ENCODE results near the gene CAPZB. TPM values are rescaled to one million over a fixed set of nuclear protein-coding genes. Genes with fewer than 3 reads are reported as not detected.

CAPZB gene
- total RNA-seq, 5 donors from 2014 or later (not counting 1 experiment from before 2014, with no cell fraction given) = 272 to 342 (median 320) TPM

DNA sequence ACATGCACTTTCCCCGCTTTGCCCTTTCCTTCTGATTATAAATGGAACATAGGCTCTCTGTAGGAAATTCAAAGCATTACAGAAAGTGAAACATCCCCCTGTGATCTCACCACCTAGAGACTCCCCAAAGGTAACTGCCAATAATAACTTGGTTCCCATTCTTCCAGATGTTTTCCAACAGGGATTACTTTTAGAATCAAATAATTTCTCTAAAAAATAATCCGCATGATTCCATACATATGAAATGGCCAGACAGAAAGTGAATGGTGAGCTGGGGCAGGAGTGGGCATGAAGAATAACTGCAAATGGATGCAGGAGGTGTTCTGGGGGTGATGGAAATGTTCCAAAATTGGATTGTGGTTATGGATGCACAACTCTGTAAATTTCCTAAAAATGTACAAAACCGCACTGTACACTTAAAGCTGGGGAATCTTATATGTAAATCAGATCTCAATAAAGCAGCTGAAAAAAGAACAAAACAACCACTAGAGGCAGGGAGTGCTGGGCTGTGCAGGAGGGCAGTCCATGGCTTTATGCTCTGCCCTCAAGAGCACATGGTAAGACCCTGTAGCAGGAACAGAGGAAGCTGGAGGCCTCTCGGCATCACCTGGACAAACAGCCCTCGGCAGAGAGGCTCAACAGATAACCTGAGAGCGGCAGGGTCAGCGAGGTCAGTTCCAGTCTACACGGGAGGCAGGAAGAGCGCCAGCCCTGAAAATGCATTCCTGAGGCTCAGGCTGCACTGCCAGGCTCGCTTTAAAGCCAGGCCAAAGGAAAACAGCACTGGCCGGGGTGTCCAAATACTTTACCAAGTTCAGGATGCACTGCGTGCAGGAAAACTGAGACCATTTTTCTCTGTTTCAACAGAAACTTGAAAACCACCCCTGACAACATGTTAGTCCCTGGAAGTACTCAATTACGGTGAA, 39.7 kb downstream of the CAPZB start:
- ChIA-PET POLR2A (interaction anchor here in 1 of 2 donors (0.6 kb wide), 1 partner anchor 36 kb away, joined by 3 read pairs; no protein-coding TSS in a partner anchor), CTCF (no interaction called here)
- H3K4me1 ChIP-seq (ENCODE audit: control insufficient read depth in 1 of 2, extremely low read depth in 1 of 2, insufficient read depth in 2 of 2, low read length in 2 of 2) = peaks cover 15 to 70% of the 10 kb centered on the region in 2 experiments
- H3K36me3 ChIP-seq (ENCODE audit: control insufficient read depth in 2 of 2, extremely low read depth in 1 of 2, insufficient read depth in 1 of 2, low read length in 1 of 2) = peaks cover 5 to 26% of the 10 kb centered on the region in 2 donors
- peak overlapping the region; percentile 1 to 60 (median 32) for H3K4me3 Mint-ChIP-seq
- no peak overlapping the region for H3K4me3 ChIP-seq (ENCODE audit: control insufficient read depth in 1 of 2, extremely low read depth in 1 of 2, low read length in 1 of 2)
- no peaks in the 10 kb centered on the region for H3K27me3 Mint-ChIP-seq
- H3K27me3 ChIP-seq (replicated peaks in 1 of 2; ENCODE audit: control insufficient read depth in 2 of 2, extremely low read depth in 1 of 2, insufficient read depth in 2 of 2, low read length in 1 of 2) = no peaks in the 10 kb centered on the region
- ATAC-seq (replicated peaks in 1 of 4) = peak; percentile 58 to 70 (median 67)
- H3K4me1 Mint-ChIP-seq = peaks cover 88 to 91% (median 91%) of the 10 kb centered on the region in 3 donors
- 84% methylated on average over 7 of the region's 13 CpGs for WGBS (ENCODE audit: insufficient coverage)
- peak overlapping the region; percentile 77 for H3K27ac Mint-ChIP-seq
- H3K9me3 Mint-ChIP-seq = no peaks in the 10 kb centered on the region
- peaks cover 21% of the 10 kb centered on the region for H3K36me3 Mint-ChIP-seq
- H3K27ac ChIP-seq (ENCODE audit: low read length) = no peak overlapping the region
- DNase-seq = no peak
- no peaks in the 10 kb centered on the region for H3K9me3 ChIP-seq

DNA sequence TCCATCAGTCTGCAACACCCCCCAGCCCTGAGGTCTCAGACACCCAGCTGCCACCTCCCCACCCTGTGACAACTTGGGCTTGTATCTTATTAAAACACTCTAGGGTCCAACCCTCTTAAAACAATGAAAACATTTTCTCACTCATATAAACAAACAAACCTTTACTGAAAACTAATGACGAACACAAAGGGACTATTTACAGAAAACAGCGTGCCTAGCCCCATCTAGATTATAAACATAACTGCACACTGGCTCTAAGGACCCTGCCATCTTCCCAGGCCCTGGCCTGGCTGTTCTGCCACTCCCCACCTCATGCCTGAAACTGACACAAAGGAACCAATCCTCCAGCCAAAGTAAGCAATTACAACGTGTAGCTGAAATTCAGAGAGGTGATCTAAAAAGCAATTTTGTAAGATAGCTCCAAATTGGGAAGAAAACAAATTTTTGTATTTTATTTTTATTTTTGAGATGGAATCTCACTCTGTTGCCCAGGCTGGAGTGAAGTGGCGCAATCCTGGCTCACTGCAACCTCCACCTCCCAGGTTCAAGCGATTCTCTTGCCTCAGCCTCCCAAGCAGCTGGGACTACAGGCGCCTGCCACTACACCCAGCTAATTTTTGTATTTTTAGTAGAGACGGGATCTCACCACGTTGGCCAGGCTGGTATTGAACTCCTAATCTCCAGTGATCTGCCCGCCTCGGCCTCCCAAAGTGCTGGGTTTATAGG, 40.9 kb downstream of the CAPZB start:
- H3K9me3 Mint-ChIP-seq = no peaks in the 10 kb centered on the region
- Histone ChIP-seq H3K36me3 (ENCODE audit: control insufficient read depth in 2 of 2, extremely low read depth in 1 of 2, insufficient read depth in 1 of 2, low read length in 1 of 2) (peaks cover 5 to 31% of the 10 kb centered on the region in 2 donors), H3K27me3 (replicated peaks in 1 of 2; ENCODE audit: control insufficient read depth in 2 of 2, extremely low read depth in 1 of 2, insufficient read depth in 2 of 2, low read length in 1 of 2) (no peaks in the 10 kb centered on the region), H3K4me1 (ENCODE audit: control insufficient read depth in 1 of 2, extremely low read depth in 1 of 2, insufficient read depth in 2 of 2, low read length in 2 of 2) (peaks cover 15 to 77% of the 10 kb centered on the region in 2 experiments), H3K4me3 (ENCODE audit: control insufficient read depth in 1 of 2, extremely low read depth in 1 of 2, low read length in 1 of 2) (no peak overlapping the region), H3K27ac (ENCODE audit: low read length) (no peak overlapping the region), H3K9me3 (no peaks in the 10 kb centered on the region)
- peak overlapping the region in 1 of 3 donors; percentile 5 for H3K4me3 Mint-ChIP-seq
- peaks cover 89 to 92% (median 90%) of the 10 kb centered on the region in 3 donors for H3K4me1 Mint-ChIP-seq
- H3K36me3 Mint-ChIP-seq = peaks cover 17% of the 10 kb centered on the region
- ATAC-seq (replicated peaks in 1 of 4) (no peak), DNase-seq (no peak)
- H3K27ac Mint-ChIP-seq = peak overlapping the region; percentile 74 to 77
- WGBS (ENCODE audit: insufficient coverage) = 50% methylated on average over 2 of the region's 10 CpGs
- ChIA-PET POLR2A (no interaction called here), CTCF (interaction anchor here in 1 of 2 donors (1.4 kb wide), 1 partner anchor 51 kb away, joined by 4 read pairs; no protein-coding TSS in a partner anchor)
- H3K27me3 Mint-ChIP-seq = no peaks in the 10 kb centered on the region

GRCh38 chr1:19443326-19443725, 42.0 kb downstream of the CAPZB start:
- H3K4me3 ChIP-seq (ENCODE audit: control insufficient read depth in 1 of 2, extremely low read depth in 1 of 2, low read length in 1 of 2) = no peak overlapping the region
- no peaks in the 10 kb centered on the region for H3K27me3 ChIP-seq (replicated peaks in 1 of 2; ENCODE audit: control insufficient read depth in 2 of 2, extremely low read depth in 1 of 2, insufficient read depth in 2 of 2, low read length in 1 of 2)
- ATAC-seq (replicated peaks in 1 of 4) (no peak), DNase-seq (no peak)
- 89% methylated on average over 1 of the region's 4 CpGs for WGBS (ENCODE audit: insufficient coverage)
- ChIA-PET POLR2A (no interaction called here), CTCF (interaction anchor here (0.6 to 1.4 kb wide), 3 partner anchors 21 to 197 kb away, joined by 3 to 4 read pairs (median 3); no protein-coding TSS in a partner anchor)
- H3K27ac ChIP-seq (ENCODE audit: low read length) = no peak overlapping the region
- H3K36me3 ChIP-seq (ENCODE audit: control insufficient read depth in 2 of 2, extremely low read depth in 1 of 2, insufficient read depth in 1 of 2, low read length in 1 of 2) = peaks cover 5 to 27% of the 10 kb centered on the region in 2 donors
- Mint-ChIP-seq H3K9me3 (no peaks in the 10 kb centered on the region), H3K4me3 (no peak overlapping the region), H3K27ac (peak overlapping the region in 1 of 2 donors; percentile 74), H3K36me3 (peaks cover 8% of the 10 kb centered on the region), H3K27me3 (no peaks in the 10 kb centered on the region), H3K4me1 (peaks cover 89 to 92% (median 90%) of the 10 kb centered on the region in 3 donors)
- peaks cover 11 to 76% of the 10 kb centered on the region in 2 experiments for H3K4me1 ChIP-seq (ENCODE audit: control insufficient read depth in 1 of 2, extremely low read depth in 1 of 2, insufficient read depth in 2 of 2, low read length in 2 of 2)
- H3K9me3 ChIP-seq = no peaks in the 10 kb centered on the region

- Histone ChIP-seq H3K36me3 (ENCODE audit: control insufficient read depth in 2 of 2, extremely low read depth in 1 of 2, insufficient read depth in 1 of 2, low read length in 1 of 2) (peaks cover 5 to 24% of the 10 kb centered on the region in 2 donors), H3K27ac (ENCODE audit: low read length) (no peak overlapping the region), H3K27me3 (replicated peaks in 1 of 2; ENCODE audit: control insufficient read depth in 2 of 2, extremely low read depth in 1 of 2, insufficient read depth in 2 of 2, low read length in 1 of 2) (no peaks in the 10 kb centered on the region), H3K9me3 (no peaks in the 10 kb centered on the region), H3K4me1 (ENCODE audit: control insufficient read depth in 1 of 2, extremely low read depth in 1 of 2, insufficient read depth in 2 of 2, low read length in 2 of 2) (peaks cover 9 to 76% of the 10 kb centered on the region in 2 experiments), H3K4me3 (ENCODE audit: control insufficient read depth in 1 of 2, extremely low read depth in 1 of 2, low read length in 1 of 2) (no peak overlapping the region)
- ATAC-seq (replicated peaks in 1 of 4) (no peak), DNase-seq (no peak)
- Mint-ChIP-seq H3K27me3 (no peaks in the 10 kb centered on the region), H3K4me1 (peaks cover 89 to 92% (median 90%) of the 10 kb centered on the region in 3 donors), H3K27ac (peak overlapping the region; percentile 75 to 80), H3K36me3 (peaks cover 8% of the 10 kb centered on the region), H3K9me3 (no peaks in the 10 kb centered on the region), H3K4me3 (no peak overlapping the region)
- WGBS (ENCODE audit: insufficient coverage) = 93% methylated on average over 16 of the region's 22 CpGs
- POLR2A ChIA-PET = interaction anchor here (0.6 kb wide), 2 partner anchors 23 to 162 kb away, joined by 3 to 5 read pairs; no protein-coding TSS in a partner anchor
- CTCF ChIA-PET = interaction anchor here in 1 of 2 donors (0.6 to 0.9 kb wide), 2 partner anchors 22 to 220 kb away, joined by 3 read pairs; no protein-coding TSS in a partner anchor
Observed at GRCh38 chr1:19442154-19443096, 42.9 kb downstream of the CAPZB start.

GRCh38 chr1:19441048-19441780, 44.1 kb downstream of the CAPZB start:
- ChIA-PET CTCF (interaction anchor here (0.6 to 0.9 kb wide), 3 partner anchors 13 to 199 kb away, joined by 3 read pairs; no protein-coding TSS in a partner anchor), POLR2A (no interaction called here)
- Histone ChIP-seq H3K4me1 (ENCODE audit: control insufficient read depth in 1 of 2, extremely low read depth in 1 of 2, insufficient read depth in 2 of 2, low read length in 2 of 2) (peaks cover 14 to 81% of the 10 kb centered on the region in 2 experiments), H3K36me3 (ENCODE audit: control insufficient read depth in 2 of 2, extremely low read depth in 1 of 2, insufficient read depth in 1 of 2, low read length in 1 of 2) (peaks cover 4 to 28% of the 10 kb centered on the region in 2 donors), H3K4me3 (ENCODE audit: control insufficient read depth in 1 of 2, extremely low read depth in 1 of 2, low read length in 1 of 2) (no peak overlapping the region), H3K27ac (ENCODE audit: low read length) (no peak overlapping the region), H3K27me3 (replicated peaks in 1 of 2; ENCODE audit: control insufficient read depth in 2 of 2, extremely low read depth in 1 of 2, insufficient read depth in 2 of 2, low read length in 1 of 2) (no peaks in the 10 kb centered on the region), H3K9me3 (no peaks in the 10 kb centered on the region)
- H3K9me3 Mint-ChIP-seq = no peaks in the 10 kb centered on the region
- WGBS (ENCODE audit: insufficient coverage) = 86% methylated on average over 5 of the region's 11 CpGs
- no peaks in the 10 kb centered on the region for H3K27me3 Mint-ChIP-seq
- peaks cover 92 to 94% (median 93%) of the 10 kb centered on the region in 3 donors for H3K4me1 Mint-ChIP-seq
- peak overlapping the region; percentile 75 to 85 for H3K27ac Mint-ChIP-seq
- DNase-seq (no peak), ATAC-seq (replicated peaks in 1 of 4) (no peak)
- no peak overlapping the region for H3K4me3 Mint-ChIP-seq
- peaks cover 15% of the 10 kb centered on the region for H3K36me3 Mint-ChIP-seq
